OCI-LY3 (cell line): ENCODE results near the gene PRUNE2.

Source experiments
- CTCF ChIP-seq: fragments of 200-600, 300-600 bp; sonication (generic); IDR thresholded peaks from 2 replicates; pipeline ENCODE4 v1.5.1; 2014; ENCODE audit warnings: antibody characterized with exemption, low read length, low read depth
- EZH2phosphoT487 ChIP-seq: fragments of 200-600 bp; shearing (Covaris generic); IDR thresholded peaks from 2 replicates; pipeline ENCODE4 v1.6.1; 2018; ENCODE audit warnings: antibody characterized with exemption, mixed run types, low read depth

- TF ChIP-seq CTCF, result no peak
- TF ChIP-seq EZH2phosphoT487, result no peak
Measured at GRCh38 chr9:76730801-76731200, 175.1 kb downstream of the PRUNE2 start.
